Measurements from ENCODE around the gene SLC4A5.

The SLC4A5 gene

GRCh38 chr2:74253306-74253970 lies 89.8 kb downstream of the SLC4A5 start:
- H3K4me3 ChIP-seq (ENCODE audit: low read depth, low read length) = no peak overlapping the region
- no peak for TF ChIP-seq CTCF (IDR thresholded peaks at IDR 0.05; ENCODE audit: low read depth, low read length, missing control alignments)
- DNase-seq (ENCODE audit: low read depth) = no peak
- in situ Hi-C loops (cut with HindIII; ENCODE audit: low sequenced_read_pairs) = no loop called here

- in situ Hi-C loops (cut with HindIII; ENCODE audit: low sequenced_read_pairs) = no loop called here
- no peak for TF ChIP-seq CTCF (IDR thresholded peaks at IDR 0.05; ENCODE audit: low read depth, low read length, missing control alignments)
- no peak for DNase-seq (ENCODE audit: low read depth)
- no peak overlapping the region for H3K4me3 ChIP-seq (ENCODE audit: low read depth, low read length)
Observed at GRCh38 chr2:74252862-74253261, 90.4 kb downstream of the SLC4A5 start.

- in situ Hi-C loops (cut with HindIII; ENCODE audit: low sequenced_read_pairs) = no loop called here
- H3K4me3 ChIP-seq (ENCODE audit: low read depth, low read length) = no peak overlapping the region
- no peak for TF ChIP-seq CTCF (IDR thresholded peaks at IDR 0.05; ENCODE audit: low read depth, low read length, missing control alignments)
- no peak for DNase-seq (ENCODE audit: low read depth)
Observed at GRCh38 chr2:74252036-74252435, 91.2 kb downstream of the SLC4A5 start.

GRCh38 chr2:74250189-74250631 lies 93.0 kb downstream of the SLC4A5 start:
- peak; percentile 79 for TF ChIP-seq CTCF (IDR thresholded peaks at IDR 0.05; ENCODE audit: low read depth, low read length, missing control alignments)
- in situ Hi-C loops (cut with HindIII; ENCODE audit: low sequenced_read_pairs) = no loop called here
- peak; percentile 16 for DNase-seq (ENCODE audit: low read depth)
- no peak overlapping the region for H3K4me3 ChIP-seq (ENCODE audit: low read depth, low read length)

GRCh38 chr2:74249406-74250122 lies 93.7 kb downstream of the SLC4A5 start:
- DNase-seq (ENCODE audit: low read depth) = no peak
- TF ChIP-seq CTCF (IDR thresholded peaks at IDR 0.05; ENCODE audit: low read depth, low read length, missing control alignments) = no peak
- in situ Hi-C loops (cut with HindIII; ENCODE audit: low sequenced_read_pairs) = no loop called here
- no peak overlapping the region for H3K4me3 ChIP-seq (ENCODE audit: low read depth, low read length)

GRCh38 chr2:74246496-74247195 lies 96.6 kb downstream of the SLC4A5 start:
- in situ Hi-C loops (cut with HindIII; ENCODE audit: low sequenced_read_pairs) = no loop called here
- no peak overlapping the region for H3K4me3 ChIP-seq (ENCODE audit: low read depth, low read length)
- TF ChIP-seq CTCF (IDR thresholded peaks at IDR 0.05; ENCODE audit: low read depth, low read length, missing control alignments) = no peak
- no peak for DNase-seq (ENCODE audit: low read depth)
